HG02798 (cell line): ENCODE measurements around the gene ANKRD11.
"Not testable (repeated sequence)": the region's sequence is repeated elsewhere in the genome, so short reads cannot be mapped to it uniquely, and the experiment has no call there.

ENCODE experiments used
- ATAC-seq: cut with Tn5 transposase; IDR thresholded peaks from one replicate; pipeline ENCODE4 v1.9.1; 2021; ENCODE audit warnings: mild to moderate bottlenecking; ENCODE audit not compliant: unreplicated experiment, poor library complexity

Gene ANKRD11

DNA sequence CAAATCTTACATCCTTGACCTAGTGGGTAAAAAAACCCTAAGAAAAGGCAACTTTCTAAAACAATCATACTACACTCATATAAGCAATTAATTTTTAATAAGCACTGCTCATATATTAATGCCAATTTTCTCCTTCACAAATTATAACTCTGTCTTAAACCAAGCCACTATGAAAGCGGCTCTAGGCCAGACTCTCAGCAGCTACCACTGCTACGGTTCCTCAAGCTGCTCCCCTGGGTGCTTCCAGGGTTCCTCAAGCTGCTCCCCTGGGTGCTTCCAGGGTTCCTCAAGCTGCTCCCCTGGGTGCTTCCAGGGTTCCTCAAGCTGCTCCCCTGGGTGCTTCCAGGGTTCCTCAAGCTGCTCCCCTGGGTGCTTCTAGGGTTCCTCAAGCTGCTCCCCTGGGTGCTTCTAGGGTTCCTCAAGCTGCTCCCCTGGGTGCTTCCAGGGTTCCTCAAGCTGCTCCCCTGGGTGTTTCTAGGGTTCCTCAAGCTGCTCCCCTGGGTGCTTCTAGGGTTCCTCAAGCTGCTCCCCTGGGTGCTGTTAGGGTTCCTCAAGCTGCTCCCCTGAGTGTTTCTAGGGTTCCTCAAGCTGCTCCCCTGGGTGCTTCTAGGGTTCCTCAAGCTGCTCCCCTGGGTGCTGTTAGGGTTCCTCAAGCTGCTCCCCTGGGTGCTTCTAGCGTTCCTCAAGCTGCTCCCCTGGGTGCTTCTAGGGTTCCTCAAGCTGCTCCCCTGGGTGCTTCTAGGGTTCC, 35.8 kb downstream of the ANKRD11 start:
- not testable (repeated sequence) for ATAC-seq

DNA sequence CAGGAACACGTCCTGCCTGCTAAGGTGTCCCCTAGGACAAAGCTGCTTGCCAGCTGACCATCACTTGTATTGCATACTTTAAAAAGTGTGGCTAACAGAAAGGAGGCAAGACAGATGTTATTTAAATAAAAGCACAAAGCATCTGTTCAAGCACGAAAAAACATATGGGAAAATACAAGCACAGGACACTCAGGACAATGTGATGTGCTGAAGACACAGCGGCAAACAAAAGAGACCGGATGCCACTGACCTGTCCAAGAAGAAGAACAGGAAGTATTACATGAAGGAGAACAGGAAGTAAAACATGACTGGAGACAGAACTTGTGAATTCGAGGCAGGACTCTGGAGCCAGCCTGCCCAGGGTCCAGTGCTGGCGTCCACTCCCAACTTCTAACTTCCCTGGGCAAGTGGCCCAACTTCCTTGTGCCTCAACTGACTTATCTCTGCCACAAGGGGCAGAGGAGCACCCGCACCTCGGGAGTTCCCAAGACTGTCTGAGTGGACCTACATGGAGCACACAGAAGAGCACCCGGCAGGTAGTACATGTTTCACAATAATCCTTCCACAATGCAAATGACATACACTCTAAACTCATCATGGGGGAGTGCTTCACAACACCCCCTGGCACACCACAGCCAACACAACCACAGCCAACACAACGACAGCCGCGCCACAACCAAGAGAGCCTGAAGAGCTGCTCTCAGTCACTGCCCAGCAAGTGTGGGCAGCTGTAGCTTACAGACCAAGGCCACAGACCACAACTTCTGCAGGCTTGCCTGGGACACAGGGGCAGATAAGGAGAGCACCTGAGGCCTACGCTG, 36.6 kb downstream of the ANKRD11 start:
- no peak for ATAC-seq

DNA sequence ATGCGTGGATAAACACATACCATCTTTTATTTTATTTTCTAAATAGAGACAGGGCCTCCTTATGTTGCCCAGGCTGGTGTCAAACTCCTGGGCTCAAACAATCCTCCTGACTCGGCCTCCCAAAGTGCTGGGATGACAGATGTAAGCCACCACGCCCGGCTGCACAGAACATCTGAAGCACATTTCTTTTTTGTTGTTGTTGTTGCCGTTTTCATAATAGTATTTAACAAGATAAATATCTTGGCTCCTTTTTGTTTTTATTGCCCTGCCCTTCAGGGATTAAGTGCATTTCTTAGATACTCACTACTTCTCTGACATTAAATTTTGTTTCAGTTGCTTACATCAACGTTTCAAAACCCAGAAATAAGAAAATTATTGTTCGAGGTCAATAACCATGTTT, 37.4 kb downstream of the ANKRD11 start:
- ATAC-seq = no peak

DNA sequence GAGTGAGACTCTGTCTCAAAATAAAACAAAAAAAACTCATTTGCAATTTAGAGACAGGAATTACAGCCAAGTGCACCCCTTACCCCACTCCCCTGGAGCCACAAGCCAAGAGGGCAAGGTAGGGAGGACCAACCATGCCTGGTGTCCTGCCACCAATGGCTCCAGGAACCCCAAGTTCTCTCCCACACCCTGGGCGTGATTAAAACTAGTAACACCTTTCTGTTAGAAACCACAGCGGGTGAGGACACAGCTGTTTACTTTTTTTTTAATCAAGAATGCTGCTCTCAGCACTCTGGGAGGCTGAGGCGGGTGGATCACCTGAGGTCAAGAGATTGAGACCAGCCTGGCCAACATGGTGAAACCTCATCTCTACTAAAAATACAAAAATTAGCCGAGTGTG, 38.1 kb downstream of the ANKRD11 start:
- ATAC-seq = no peak

DNA sequence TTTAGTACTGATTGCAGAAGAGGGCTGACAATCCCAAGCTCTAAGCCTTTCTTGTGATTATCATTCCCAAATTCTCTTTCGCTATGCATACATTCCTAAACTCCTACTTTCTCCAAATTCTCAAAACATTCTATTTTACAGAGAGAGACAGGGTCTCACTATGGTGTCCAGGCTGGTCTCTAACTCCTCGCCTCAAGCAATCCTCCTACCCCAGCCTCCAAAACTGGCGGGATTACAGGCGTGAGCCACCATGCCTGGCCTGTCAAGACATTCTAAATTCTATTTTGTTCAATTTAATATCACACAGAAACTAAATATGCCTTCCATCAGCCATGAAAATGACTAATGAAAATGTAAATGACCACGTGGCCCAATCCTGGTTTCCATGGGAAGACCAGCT, 39.8 kb downstream of the ANKRD11 start:
- no peak for ATAC-seq

DNA sequence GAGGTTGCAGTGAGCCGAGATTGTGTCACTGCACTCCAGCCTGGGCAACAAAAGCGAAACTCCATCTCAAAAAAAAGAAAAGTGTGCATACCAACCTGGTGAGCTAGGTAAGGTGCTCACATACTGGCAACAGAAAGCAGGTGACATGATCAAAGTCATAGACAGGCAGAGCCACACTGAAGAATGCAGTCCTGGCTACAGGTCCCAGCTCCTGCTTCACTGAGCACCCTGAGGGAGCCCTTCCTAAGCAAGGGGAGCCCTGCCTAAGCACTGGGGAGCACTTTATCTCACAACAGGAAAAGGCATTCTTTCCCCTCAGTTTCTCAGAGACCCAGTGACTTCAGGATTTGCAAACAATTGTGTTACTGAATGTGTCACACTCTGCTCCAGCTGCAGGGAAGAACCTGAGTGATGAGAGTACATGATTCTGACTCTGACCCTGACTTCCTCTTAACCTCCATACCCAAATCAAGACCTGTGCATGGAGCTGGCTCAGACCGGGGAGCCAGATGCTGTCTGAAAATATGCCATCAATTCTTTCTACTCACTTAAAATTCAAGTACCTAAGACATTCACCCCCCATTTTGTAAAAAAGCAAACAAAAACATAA, 40.5 kb downstream of the ANKRD11 start:
- ATAC-seq = no peak

DNA sequence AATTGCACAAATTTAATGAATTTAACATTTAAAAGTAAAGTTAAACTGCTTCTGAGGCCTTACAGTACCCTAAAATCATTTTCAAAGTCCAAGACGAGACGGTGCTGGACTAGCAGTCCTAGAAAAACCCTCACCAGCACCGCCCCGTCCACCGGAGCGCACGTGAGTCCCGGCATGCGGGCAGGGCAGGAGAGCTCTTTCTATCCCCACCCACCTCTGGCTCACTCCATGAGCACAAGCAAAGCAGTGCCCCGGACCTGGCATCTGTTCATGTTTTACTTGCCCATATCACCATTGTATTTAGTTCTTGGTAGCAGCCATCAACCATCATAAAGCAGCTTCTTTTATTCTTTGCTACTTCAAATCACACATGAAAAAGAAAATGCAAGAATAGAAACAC, 41.7 kb downstream of the ANKRD11 start:
- no peak for ATAC-seq

DNA sequence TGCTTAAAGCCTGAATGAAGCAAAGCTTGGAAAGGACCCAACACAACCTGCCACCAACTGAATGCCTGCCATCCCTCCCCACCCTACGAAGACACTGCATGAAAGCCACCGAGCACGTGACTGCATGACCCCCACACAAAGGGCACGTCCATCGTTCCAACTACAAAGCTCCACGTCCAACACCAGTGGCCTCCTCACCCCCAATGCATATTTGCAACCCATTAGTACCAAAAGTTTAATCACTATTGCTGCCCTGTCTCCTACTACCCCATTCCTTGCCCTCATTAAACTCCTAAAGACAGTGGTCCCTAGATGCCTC, 43.4 kb downstream of the ANKRD11 start:
- no peak for ATAC-seq

DNA sequence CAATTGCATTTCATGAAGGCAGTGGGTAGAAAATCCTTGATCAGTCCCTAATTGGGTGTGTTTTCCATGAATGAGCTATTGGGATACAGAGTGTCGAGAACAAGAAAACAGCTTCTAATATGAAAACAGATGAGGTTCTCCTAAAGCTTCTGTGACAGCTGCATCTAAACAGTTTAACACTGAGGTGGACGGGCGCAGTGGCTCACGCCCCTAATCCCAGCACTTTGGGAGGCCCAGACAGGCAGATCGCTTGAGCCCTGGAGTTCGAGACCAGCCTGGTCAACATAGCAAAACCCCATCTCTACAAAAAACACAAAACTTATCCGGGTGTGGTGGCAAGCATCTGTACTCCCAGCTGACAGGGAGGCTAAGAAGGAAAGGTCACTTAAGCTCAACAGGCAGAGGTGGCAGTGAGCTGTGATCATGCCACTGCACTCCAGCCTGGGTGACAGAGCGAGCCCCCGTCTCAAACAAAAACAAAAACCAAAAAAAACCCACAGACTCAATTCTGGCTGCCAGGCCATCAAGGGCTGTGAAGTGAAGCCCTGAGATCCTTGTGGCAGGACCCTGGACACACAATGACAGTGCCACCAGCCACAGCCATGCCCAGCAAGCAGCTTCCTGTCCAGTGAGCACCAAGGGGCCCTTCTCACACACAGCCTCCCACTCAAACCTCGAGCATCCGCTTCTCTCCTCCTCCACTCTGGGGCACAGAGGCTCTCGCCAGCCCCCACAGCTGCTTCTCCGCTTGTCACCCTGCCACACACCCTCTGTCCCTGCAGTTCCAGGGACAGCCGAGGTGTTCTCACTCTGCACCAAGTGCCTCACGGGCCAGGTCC, 44.0 kb downstream of the ANKRD11 start:
- ATAC-seq = no peak

DNA sequence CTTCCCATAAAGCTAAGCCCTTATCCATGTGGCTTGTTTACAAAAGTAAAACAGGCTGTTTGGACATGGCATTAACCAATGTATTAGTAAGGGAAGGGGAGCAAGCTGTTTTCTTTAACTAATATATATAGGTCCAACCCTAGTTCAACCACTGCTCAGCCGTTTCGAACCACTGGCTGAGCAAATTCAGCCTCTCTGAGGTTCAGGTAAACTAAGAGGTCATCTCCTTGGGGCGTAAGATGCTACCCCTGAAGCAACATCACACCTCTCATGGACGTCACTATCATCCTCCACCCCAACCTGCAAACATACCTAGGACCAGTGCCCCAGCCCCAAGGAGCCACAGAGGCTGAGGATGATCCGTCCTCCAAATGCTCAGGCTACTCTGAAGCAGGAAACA, 45.2 kb downstream of the ANKRD11 start:
- no peak for ATAC-seq

DNA sequence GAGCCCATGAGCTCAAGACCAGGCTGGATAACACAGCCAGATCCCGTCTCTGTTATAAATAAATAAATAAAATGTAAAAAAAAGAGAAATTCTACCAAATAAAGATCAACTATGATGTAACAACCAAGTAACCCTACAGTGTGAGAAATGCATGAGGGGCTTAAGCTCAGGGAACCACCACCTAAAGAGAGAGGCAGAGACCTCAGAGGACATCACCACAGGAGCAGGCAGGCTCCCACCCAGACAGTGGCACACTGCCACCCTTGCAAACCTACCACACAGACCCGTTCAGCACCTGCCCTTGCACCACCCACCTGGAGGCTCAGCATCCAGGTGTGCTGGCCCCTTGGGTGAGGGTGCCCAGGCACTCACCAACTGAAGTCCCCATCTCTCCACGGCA, 45.6 kb downstream of the ANKRD11 start:
- ATAC-seq = no peak

DNA sequence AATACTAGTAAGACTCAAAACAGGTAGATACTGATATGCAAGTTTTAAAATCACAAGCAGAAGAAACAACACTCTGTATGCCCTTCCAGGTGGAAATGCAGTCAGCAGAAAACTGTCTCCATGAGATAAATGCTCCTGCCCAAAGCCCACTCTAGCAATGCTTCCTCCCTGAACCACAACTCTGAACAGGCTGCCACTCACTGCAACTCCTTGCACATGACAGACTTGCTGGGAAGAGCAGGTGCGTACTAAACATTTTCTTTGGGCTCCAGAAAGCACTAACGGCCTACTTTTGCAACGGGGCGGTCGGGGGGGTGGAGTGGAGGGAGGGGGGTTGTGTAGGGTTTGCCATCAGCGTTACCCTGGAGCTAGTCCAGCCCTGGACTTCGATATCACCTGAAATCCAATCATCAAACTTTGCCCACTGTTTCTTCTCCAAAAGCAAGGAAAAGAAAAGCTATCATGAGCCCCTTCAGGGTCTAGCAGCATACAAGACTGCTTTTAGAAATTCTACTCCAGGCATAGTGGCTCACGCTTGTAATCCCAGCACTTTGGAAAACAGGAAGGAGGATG, 46.1 kb downstream of the ANKRD11 start:
- no peak for ATAC-seq

DNA sequence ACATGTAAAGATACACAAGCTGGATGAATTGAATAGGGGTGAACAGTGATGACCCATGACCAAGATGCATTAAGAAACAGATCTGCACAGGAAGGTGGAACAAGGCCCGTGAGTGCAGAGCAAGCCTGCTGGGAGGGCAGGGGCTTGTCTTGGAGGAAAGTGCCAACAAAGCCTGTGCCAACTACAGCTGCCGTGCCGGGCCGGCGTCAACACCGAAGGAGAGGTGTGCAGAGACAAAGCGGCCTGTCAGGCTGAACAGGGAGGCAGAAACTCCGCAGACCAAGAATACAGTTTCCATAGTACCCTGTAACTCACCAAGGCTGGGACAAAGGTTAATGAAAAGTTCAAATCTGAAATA, 46.7 kb downstream of the ANKRD11 start:
- no peak for ATAC-seq

DNA sequence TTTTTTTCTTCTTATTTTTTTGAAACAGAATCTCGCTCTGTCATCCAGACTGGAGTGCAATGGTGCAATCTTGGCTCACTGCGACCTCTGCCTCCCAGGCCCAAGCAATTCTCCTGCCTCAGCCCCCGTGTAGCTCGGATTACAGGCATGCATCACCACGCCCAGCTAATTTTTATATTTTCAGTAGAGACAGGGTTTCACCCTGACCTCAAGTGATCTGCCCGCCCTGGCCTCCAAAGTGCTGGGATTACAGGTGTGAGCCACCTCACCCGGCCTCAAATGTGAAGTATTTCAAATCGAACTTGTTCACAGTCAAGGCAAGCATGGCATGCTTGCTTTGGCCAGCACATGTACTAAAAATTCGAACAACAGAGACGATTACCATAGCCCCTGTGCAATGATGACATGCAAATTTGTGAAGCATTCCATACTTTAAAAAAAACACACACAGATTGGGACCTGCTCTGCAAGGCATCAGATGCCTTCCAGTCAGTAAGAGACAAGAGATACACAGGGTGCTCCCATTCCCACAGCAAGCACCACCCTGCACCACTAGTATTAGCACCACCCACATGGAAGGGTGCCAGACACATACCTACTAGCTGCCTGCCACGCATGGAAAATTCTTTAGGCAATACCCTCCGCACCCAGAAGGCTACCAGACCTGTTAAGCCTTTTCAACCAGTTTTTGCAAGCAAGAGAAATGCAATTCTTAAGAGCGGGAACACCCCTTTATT, 47.2 kb downstream of the ANKRD11 start:
- no peak for ATAC-seq

DNA sequence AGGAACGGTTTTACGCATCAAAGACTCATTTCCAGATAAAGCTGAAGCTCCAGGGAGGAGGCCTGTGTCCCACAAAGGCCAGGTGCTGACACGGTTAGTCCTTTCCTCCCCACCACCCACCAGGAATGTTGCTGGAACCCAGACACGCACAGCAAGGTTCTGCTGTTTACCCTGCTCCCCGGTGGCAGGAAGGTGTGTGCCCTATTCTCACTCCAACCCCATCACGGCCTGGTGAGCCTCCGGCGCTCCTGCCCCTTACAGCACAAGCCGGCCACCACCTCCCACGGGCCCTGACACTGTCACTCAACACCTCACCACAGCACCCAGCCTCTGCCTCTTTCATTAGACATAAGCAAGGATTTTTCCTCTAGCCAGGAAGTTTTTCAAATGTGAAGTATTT, 47.8 kb downstream of the ANKRD11 start:
- ATAC-seq = no peak

DNA sequence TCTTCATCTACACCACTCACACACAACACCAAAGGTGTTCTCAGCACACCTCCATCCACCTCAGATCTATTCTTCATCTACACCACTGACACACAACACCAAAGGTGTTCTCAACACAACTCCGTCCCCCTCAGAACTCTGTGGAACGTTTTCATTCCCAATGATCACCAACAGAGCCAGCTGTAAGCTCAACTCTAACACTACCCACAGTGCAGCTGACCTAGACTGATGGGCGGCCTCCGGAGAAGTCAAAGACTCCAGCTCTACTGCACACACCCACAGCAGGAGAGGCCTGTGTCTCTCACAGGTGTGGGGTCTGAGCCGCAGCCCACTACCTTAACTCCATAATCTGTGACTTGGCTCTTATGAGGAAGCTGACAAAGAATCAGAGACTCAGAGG, 50.7 kb downstream of the ANKRD11 start:
- ATAC-seq = no peak

DNA sequence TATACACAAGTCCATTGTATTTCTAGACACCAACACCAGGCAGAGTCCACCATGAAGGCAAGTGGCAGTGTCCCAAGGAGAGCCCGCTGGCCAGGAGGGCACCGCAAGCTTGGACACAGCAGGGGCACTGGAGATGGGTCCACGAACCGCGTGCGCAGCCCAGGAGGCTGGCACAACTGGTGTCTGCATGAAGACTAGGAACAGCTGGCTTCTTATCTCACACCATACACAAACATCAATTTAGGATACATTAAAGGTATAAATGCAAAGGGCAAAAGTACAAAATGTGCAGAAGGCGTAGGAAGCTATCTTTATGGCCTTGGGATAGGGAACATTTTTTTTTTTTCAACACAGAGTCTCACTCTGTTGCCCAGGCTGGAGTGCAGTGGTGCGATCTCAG, 52.4 kb downstream of the ANKRD11 start:
- no peak for ATAC-seq

DNA sequence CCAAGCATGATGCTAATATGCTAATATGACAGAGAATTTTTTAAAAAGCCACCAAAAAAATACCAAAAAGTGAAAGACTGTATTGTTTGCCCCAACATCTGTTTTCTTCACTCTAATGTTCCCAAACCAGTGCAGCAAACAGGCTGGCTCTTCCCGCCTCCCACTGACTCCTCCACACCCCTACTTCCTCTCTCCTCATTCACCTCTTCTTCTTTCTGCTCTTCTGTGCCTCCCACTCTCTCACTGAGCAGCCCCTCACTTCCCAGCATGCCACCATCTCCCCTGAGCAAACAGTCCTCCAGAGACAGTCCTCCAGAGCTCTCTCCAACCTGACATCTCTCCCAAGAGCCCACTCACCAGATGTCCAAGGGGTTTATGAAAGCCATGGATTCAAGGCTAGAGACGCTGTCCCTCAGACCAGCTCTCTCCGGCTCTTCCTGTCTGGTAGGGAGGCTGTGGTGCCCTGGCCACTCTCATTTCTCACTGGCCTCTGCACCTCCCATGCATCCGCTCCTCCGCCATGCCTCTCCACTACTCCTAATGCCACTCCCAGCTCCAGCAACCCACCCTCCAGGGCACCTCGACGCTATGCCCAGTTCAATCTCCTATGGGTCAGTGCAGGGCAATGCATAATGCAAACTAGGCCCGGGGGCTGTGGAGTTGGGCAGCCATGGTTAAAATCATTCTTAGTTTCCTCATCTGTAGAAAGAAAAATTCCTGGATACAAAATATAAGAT, 52.9 kb downstream of the ANKRD11 start:
- ATAC-seq = no peak

DNA sequence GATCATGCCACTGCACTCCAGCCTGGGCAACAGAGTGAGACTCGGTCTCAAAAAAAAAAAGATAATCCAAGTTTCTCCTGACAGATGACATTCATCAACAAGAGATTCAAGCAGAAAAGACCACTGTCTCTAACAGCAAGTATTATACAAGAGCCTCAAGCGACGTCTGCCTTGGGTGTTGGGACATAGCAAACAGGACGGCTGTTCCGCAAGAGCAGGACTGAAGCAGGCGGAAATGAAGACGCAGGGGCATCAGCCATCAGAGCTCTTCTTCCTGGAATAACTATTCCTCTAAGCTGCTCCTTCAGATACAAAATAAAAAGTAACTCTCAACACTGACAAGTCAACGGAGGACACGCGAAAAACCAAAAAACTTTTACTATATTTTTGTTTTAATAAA, 54.0 kb downstream of the ANKRD11 start:
- no peak for ATAC-seq
